Left kidney (tissue), 2 donors: ENCODE results near the gene HYOU1. TPM values are rescaled to one million over a fixed set of nuclear protein-coding genes. Genes with fewer than 3 reads are reported as not detected.
"Not testable (repeated sequence)": the region's sequence is repeated elsewhere in the genome, so short reads cannot be mapped to it uniquely, and the experiment has no call there.

Source experiments
- DNase-seq: peaks from one replicate; pipeline ENCODE4 v3.0.0-alpha.2; 2013
- polyA plus RNA-seq: library from polyadenylated mRNA; unstranded; fragments of 120-200 nt; gene quantifications from one replicate; pipeline ENCODE4 v1.2.1, GENCODE V29; 2013; ENCODE audit not compliant: insufficient read length

The HYOU1 gene
- polyA plus RNA-seq, 1 donor = 114 TPM

DNA sequence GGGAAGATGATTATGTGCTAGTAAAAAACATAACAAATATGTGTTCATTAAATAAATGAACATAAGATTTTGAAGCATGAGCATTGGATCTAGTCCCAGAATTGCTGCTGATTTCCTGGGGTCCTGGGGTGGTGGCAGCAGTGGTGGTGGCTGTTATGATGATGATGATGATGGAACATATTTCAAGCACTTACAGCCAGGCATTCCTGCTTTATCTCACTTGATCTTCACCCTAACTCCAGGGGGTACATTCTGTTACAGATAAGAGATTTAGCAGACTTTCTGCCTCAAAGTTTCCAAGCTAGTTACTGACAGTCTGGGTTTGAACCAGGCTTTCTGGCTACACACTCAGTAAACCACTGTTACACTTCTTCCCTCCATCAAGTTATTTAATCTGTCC lies 33.3 kb downstream of the HYOU1 start:
- no peak for DNase-seq

DNA sequence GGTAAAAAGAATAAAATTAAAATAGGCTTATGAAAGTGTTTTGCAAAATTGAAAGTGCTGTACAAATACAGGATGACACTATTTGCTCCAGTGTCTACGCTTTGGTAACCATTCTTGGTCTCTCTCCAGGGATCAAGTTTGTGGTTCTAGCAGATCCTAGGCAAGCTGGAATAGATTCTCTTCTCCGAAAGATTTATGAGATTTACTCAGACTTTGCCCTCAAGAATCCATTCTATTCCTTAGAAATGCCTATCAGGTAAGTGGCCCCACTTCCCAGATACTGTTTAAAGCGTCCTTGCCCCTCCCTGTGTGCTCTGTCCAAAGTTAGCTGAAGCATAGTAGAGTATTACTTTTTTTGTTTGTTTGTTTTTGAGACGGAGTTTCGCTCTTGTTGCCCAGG lies 35.4 kb downstream of the HYOU1 start:
- no peak for DNase-seq

- DNase-seq = no peak
Observed at GRCh38 chr11:119019996-119020395, 37.0 kb downstream of the HYOU1 start.

GRCh38 chr11:119018074-119018938 lies 38.7 kb downstream of the HYOU1 start, which contains the start of the genes RPS25 and TRAPPC4:
TSS of gene RPS25 (minus strand) at chr11:119018343. CDS start at chr11:119018284, 59 bp downstream.
TSS of gene TRAPPC4 (plus strand) at chr11:119018766. CDS start at chr11:119018796, 30 bp downstream.
- peak; percentile 94 for DNase-seq

DNA sequence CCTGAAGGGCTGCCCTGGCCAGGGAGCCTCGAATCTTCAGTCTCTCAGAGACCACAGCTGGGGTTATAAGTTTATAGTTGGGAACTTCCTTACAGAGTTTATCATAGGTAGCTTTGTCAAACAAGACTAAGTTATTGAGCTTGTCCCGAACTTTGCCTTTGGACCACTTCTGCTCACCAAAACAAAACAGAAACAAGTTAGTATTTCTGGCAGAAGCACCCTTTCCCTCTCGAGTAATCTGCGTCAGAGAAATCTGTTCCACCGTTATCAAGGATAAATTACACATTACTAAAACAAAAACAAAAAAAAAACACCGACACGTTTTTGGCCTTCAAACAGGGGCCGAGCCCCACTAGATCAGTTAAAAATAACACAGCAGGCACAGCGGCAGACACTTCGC lies 39.6 kb downstream of the HYOU1 start:
- not testable (repeated sequence) for DNase-seq

GRCh38 chr11:119016216-119017009 lies 40.6 kb downstream of the HYOU1 start:
- no peak for DNase-seq

DNA sequence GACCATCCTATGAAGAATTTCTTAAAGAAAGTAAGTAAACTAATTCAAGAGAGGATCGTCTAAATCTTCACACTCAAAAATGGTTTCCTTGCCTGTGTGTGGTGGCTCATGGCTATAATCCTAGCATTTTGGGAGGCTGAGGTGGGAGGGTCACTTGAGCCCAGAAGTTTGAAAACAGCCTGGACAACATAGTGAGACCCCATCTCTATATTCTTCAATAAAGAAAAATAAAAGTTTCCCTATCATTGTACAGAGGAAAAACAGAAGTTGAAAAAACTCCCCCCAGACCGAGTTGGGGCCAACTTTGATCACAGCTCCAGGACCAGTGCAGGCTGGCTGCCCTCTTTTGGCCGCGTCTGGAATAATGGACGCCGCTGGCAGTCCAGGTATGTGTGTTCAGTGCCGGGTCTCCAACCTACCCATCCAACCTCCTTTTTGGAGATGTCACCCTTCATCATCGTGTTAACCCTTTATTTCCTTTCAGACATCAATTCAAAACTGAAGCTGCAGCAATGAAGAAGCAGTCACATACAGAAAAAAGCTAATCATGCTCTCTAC lies 41.9 kb downstream of the HYOU1 start:
- DNase-seq = no peak

GRCh38 chr11:119014209-119014924 lies 42.6 kb downstream of the HYOU1 start:
- DNase-seq = no peak

DNA sequence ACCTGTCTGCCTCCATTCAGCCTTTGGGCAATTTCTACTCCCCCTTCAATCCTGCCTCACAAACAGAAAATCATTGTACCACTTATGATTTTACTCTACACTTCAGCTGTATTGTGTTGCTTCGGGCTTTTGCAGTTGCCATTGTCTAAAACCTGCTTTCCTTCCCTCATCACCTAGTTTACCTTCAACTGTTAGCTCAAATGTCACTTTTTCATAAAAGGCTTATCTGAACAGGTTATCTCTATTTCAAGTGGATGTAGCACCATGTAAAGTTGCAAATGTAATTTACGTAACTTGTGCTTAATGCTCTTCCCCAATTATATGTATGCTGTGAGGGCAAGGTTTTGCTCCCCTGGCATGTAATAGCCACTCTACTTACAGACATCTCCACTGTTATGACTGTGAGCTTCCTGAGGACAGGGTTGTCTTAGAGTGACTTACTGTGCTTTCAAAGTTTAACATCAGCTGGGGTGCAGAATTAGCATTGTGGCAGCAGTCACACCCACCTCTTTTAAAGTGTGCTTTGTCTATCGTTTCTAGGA lies 44.3 kb downstream of the HYOU1 start:
- no peak for DNase-seq

DNA sequence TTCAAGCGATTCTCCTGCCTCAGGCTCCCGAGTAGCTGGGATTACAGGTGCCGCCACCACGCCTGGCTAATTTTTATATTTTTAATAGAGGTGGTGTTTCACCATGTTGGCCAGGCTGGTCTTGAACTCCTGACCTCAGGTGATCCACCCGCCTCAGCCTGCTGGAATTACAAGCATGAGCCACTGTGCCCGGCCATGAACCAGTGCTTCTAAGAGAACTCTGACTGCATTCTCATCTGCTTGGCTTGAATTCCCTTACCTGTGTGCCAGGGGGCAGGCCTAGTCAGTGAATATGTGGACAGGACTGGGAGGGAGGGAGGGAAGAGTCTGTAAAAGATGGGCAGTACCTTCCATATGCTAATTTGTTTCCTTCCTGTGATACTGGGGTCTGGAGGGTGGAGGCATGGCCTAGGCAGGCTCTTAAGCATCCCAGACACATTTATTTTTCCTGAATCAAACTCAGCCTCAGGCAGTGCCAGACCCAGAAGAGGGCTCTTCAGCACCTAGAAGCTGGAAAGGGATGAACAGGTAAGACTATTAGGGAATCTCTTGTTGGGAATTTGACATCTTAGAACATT lies 45.4 kb downstream of the HYOU1 start:
- no peak for DNase-seq

DNA sequence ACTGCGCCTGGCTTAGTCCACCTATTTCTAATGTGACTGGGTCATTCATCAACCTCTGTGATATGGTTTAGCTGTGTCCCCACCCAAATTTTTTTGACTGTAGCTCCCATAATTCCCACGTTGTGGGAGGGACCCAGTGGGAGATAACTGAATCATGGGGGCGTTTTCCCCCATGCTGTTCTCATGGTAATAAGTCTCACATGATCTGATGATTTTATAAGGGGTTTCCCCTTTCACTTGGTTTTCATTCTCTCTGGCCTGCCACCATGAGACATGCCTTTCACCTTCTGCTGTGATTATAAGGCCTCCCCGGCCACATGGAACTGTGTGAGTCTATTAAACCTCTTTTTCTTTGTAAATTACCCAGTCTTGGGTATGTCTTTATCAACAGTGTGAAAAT lies 50.3 kb downstream of the HYOU1 start:
- DNase-seq = no peak

GRCh38 chr11:119000906-119001305 lies 56.1 kb downstream of the HYOU1 start:
- no peak for DNase-seq

DNA sequence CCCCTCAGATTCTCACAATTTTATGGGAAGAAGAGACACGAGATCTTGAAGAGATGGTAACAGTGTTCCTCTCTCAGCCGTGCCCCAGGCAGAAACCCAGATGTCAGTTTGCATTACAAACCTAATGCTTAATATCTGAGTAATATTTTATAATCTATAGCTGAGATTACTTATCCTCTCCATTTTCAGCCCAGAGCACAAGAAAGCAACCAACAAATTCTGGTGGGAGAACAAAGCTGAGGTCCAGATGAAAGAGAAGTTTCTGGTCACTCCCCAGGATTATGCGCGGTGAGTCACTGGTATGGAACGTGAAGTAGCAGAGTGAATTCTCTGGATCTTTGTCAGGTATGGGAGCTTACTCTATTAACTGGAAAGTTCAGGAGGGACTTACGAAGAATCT lies 58.2 kb downstream of the HYOU1 start:
- DNase-seq = no peak

DNA sequence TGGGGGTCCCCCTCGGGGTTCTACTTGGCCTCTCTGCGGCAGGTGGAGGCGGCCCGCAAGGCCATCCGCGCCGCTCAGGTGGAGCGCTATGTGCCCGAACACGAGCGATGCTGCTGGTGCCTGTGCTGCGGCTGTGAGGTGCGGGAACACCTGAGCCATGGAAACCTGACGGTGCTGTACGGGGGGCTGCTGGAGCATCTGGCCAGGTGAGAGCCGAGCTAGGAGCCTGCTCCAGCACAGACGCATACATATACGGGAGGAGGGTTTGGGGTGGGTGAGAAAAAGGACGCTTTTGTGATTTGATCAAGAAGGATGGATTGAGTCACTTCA lies 58.7 kb downstream of the HYOU1 start:
- DNase-seq = no peak

GRCh38 chr11:118997627-118998387 lies 59.2 kb downstream of the HYOU1 start, which contains the start of gene CENATAC:
TSS of gene CENATAC (plus strand) at chr11:118998138. CDS start at chr11:118998198, 60 bp downstream.
- peak; percentile 91 for DNase-seq

DNA sequence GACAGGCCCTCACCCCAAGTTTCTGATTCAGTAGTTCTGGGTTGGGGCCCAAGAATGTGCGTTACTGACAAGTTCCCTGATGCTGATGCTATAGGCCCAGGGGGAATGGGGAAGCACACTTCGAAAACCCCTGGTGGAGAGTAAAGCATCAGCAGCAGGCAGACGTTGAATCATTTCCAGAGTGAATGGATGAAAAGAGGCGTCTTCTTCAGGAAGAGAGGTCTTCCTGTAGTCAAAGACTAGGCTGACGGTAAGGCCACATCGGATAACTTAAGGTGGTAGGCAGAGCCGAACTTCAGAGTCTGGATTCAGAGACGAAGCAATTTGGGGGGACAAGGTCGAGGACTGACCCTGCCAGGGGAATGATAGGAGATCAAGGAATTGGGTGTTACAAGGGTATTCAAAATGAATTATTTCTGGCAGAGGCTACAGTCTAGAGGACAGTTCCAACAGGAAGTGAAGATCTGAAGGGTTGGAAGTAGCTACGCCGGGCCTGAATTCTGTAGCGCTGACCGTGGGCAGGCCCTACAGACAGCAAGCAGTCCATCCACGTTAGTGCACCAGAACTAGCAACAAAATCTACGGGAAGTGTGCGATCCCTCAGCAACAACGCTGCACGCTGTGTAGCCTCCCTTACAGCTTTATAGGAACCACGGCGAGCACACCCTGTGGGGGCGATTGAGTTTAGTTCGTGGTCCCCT lies 59.9 kb downstream of the HYOU1 start:
- DNase-seq = no peak
